K562 (cell line): ENCODE measurements around the gene MPZL1. TPM values are rescaled to one million over a fixed set of nuclear protein-coding genes. Genes with fewer than 3 reads are reported as not detected.
A peak's percentile ranks its signal among the peaks of the same experiment; 100 is the strongest.

Source experiments
- CCNT2 ChIP-seq: IDR thresholded peaks from 2 replicates; pipeline ENCODE4 v1.6.1; 2011; ENCODE audit warnings: borderline replicate concordance, low read depth, mild to moderate bottlenecking, moderate library complexity, mixed read lengths, low read length; ENCODE audit not compliant: insufficient read length; ENCODE audit errors: extremely low read depth
- EGR1 ChIP-seq: fragments of 450-650 bp; conservative IDR thresholded peaks from 2 replicates; pipeline ENCODE4 v1.6.1; 2017; ENCODE audit warnings: mild to moderate bottlenecking
- JUN ChIP-seq, 2 experiments: sonication (generic) in 1 of 2; formaldehyde crosslinking in 1 of 2; IDR thresholded peaks; 2 replicates each; pipeline versions ENCODE4 v1.6.1 to v1.8.0; 2012 to 2022; ENCODE audit warnings: borderline replicate concordance in 2 of 2, mild to moderate bottlenecking in 2 of 2, improper control_type of control experiment in 1 of 2, low read depth in 1 of 2, low read length in 1 of 2, missing genetic modification reagents in 1 of 2
- JUNB ChIP-seq: fragments of 450-650 bp; formaldehyde crosslinking; conservative IDR thresholded peaks from 2 replicates; pipeline ENCODE4 v1.4.0; 2020; ENCODE audit warnings: mild to moderate bottlenecking
- NCOA2 ChIP-seq, 2 experiments: fragments of 450-650 bp; IDR thresholded peaks; 2 replicates each; pipeline ENCODE4 v1.6.1; 2018; ENCODE audit warnings: mild to moderate bottlenecking in 2 of 2, moderate library complexity in 1 of 2; ENCODE audit not compliant: partially characterized antibody in 2 of 2
- RUNX1 ChIP-seq: sonication (generic); IDR thresholded peaks from 2 replicates; pipeline ENCODE4 v1.6.1; 2016; ENCODE audit warnings: antibody characterized with exemption, low read depth
- ZNF316 ChIP-seq: fragments of 450-650 bp; IDR thresholded peaks from 2 replicates; pipeline ENCODE4 v1.6.1; 2016
- polyA plus RNA-seq, 8 experiments: library from polyadenylated mRNA; depleted of rRNA in 4 of 8; stranded (reverse) in 5 of 8; unstranded in 3 of 8; fragments of >200 nt; fragmentation: Nextera tagmentation in 2 of 8; fragmentation: Illumina TruSeq in 1 of 8; extraction: Ambion mirVana in 2 of 8; extraction: Trizol in 1 of 8; gene quantifications; 2 replicates each; pipeline versions ENCODE4 v1.2.1 to v1.2.3, GENCODE V29; 2011 to 2014; ENCODE audit warnings: inconsistent platforms in 1 of 8, missing spikeins in 1 of 8
- total RNA-seq, 7 experiments: library from RNA; depleted of rRNA in 6 of 7; stranded (reverse); fragments of >200 nt in 6 of 7; fragmentation: Illumina TruSeq in 2 of 7; extraction: Trizol in 2 of 7; gene quantifications; 2 replicates each; pipeline versions ENCODE4 v1.2.1 to v1.2.3, GENCODE V29; 2011 to 2021; ENCODE audit warnings: low replicate concordance in 1 of 7
- TF ChIP-seq, protein P1 (sequence below), 2 experiments: IDR thresholded peaks in 1 of 2; conservative IDR thresholded peaks in 1 of 2; 2 replicates each; pipeline ENCODE4 v1.6.1; 2016; ENCODE audit warnings: low read depth in 2 of 2, mild to moderate bottlenecking in 1 of 2, missing compliant biosample characterization in 1 of 2, missing genetic modification characterization in 1 of 2, moderate library complexity in 1 of 2
- TF ChIP-seq, protein P2 (sequence below): fragments of 450-650 bp; IDR thresholded peaks from 2 replicates; pipeline ENCODE4 v1.6.1; 2016; ENCODE audit warnings: borderline replicate concordance

MPZL1 gene
- total and polyA plus RNA-seq, 9 of the 15 experiments (the other 6 are each of a cell fraction or from before 2014, with no cell fraction given), result 14.5 to 153 (median 66.5) TPM

DNA sequence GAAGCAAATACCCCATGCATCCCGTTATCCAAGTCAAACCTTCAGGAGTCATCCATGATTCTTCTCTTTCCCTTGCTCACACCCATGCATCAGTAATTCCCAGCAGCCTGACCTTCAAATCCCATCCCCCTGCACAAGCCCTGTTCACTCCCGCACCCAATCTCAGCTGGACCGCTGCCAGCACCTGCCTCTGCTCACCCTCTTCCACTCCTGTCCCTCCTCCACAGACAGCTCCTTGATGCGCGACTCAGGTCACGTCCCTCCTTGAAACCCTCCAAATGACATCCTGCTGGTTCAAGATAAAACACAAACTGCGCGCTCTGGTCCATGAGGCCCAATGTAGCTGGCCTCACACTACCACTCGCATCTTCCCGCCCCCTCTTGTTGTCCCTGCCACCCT is 43.4 kb upstream of the MPZL1 start (continued):
- no peak for TF ChIP-seq JUN (IDR thresholded peaks at IDR 0.05; ENCODE audit: borderline replicate concordance, low read depth, low read length)
- TF ChIP-seq JUN (CRISPR knock-in tag; IDR thresholded peaks at IDR 0.05; ENCODE audit: borderline replicate concordance), result no peak
- no peak for TF ChIP-seq ZNF316
- TF ChIP-seq, protein P1, sequence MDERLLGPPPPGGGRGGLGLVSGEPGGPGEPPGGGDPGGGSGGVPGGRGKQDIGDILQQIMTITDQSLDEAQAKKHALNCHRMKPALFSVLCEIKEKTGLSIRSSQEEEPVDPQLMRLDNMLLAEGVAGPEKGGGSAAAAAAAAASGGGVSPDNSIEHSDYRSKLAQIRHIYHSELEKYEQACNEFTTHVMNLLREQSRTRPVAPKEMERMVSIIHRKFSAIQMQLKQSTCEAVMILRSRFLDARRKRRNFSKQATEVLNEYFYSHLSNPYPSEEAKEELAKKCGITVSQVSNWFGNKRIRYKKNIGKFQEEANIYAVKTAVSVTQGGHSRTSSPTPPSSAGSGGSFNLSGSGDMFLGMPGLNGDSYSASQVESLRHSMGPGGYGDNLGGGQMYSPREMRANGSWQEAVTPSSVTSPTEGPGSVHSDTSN (CRISPR knock-in tag; IDR thresholded peaks at IDR 0.05; ENCODE audit: low read depth), result no peak
- TF ChIP-seq, protein P1 (tag; conservative IDR thresholded peaks at IDR 0.05; ENCODE audit: low read depth), result no peak
- TF ChIP-seq, protein P2, sequence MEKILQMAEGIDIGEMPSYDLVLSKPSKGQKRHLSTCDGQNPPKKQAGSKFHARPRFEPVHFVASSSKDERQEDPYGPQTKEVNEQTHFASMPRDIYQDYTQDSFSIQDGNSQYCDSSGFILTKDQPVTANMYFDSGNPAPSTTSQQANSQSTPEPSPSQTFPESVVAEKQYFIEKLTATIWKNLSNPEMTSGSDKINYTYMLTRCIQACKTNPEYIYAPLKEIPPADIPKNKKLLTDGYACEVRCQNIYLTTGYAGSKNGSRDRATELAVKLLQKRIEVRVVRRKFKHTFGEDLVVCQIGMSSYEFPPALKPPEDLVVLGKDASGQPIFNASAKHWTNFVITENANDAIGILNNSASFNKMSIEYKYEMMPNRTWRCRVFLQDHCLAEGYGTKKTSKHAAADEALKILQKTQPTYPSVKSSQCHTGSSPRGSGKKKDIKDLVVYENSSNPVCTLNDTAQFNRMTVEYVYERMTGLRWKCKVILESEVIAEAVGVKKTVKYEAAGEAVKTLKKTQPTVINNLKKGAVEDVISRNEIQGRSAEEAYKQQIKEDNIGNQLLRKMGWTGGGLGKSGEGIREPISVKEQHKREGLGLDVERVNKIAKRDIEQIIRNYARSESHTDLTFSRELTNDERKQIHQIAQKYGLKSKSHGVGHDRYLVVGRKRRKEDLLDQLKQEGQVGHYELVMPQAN, result no peak
- TF ChIP-seq RUNX1, result no peak
- no peak for TF ChIP-seq JUNB
- TF ChIP-seq NCOA2 (IDR thresholded peaks at IDR 0.05; ENCODE audit: partially characterized antibody in 2 of 2), result no peak
- TF ChIP-seq EGR1, result peak; percentile 20; the same call in 1 of the 2 replicates
- TF ChIP-seq CCNT2, result no peak
